K562 (cell line): ENCODE results near the gene XYLB. TPM values are rescaled to one million over a fixed set of nuclear protein-coding genes. Genes with fewer than 3 reads are reported as not detected.
"Not testable (repeated sequence)": the region's sequence is repeated elsewhere in the genome, so short reads cannot be mapped to it uniquely, and the experiment has no call there.

Source experiments
- ATAC-seq: fragments of 200-7000 bp; cut with Tn5 transposase; 3 replicates; pipeline ENCODE4 v1.9.1; 2020; ENCODE audit warnings: moderate library complexity
- BruUV-seq: library from RNA; stranded (reverse); fragments of 400-500 nt; replicated peaks from 2 replicates; lab custom pipeline; 2021; lab: Mats Ljungman, UMichigan
- CTCF ChIA-PET: fragments of 300-600 bp; formaldehyde crosslinking; extraction: SDS; loops from one replicate; lab custom pipeline; 2021; ENCODE audit warnings: low intra/inter-chr PET ratio; lab: Yijun Ruan, JAX
- POLR2A ChIA-PET: fragments of 300-600, 350-650 bp; sonication (Branson Sonifier 250); formaldehyde crosslinking; extraction: SDS; loops from one replicate; lab custom pipeline; 2021; ENCODE audit warnings: antibody characterized with exemption, inconsistent platforms; lab: Yijun Ruan, JAX
- DNase-seq, 4 experiments: peaks; one replicate each; pipeline versions ENCODE4 v3.0.0 to v3.0.0-alpha.2; 2011 to 2018; ENCODE audit warnings: low spot score in 3 of 4, mixed read lengths in 3 of 4; ENCODE audit errors: extremely low read depth in 1 of 4
- FAIRE-seq: peaks from 2 replicates; lab custom pipeline; 2011; peaks lifted over from hg19 to GRCh38; lab: Jason Lieb, UNC
- H2AFZ ChIP-seq: 2 replicates; pipeline ENCODE4 v1.6.0; 2011; ENCODE audit warnings: low read depth, low read length, control low read depth, inconsistent platforms
- H3K27ac ChIP-seq: fragments of 200-600 bp; 3 replicates; pipeline ENCODE4 v1.8.0; 2011; ENCODE audit warnings: low read depth, mild to moderate bottlenecking, control low read depth, inconsistent platforms, low read length, moderate library complexity, mixed read lengths; ENCODE audit errors: extremely low read depth
- H3K27me3 ChIP-seq, 2 experiments: fragments of 300-600 bp in 1 of 2; 2 replicates in 1 of 2; 3 replicates in 1 of 2; pipeline versions ENCODE4 v1.6.0 to v1.8.0; 2011; ENCODE audit warnings: inconsistent platforms in 2 of 2, low read length in 2 of 2, mild to moderate bottlenecking in 1 of 2, mixed read lengths in 1 of 2, moderate library complexity in 1 of 2; ENCODE audit not compliant: control insufficient read depth in 2 of 2, insufficient read depth in 2 of 2
- H3K36me3 ChIP-seq: fragments of 300-600 bp; 3 replicates; pipeline ENCODE4 v1.8.0; 2011; ENCODE audit warnings: mild to moderate bottlenecking, low read length, inconsistent platforms; ENCODE audit not compliant: control insufficient read depth, insufficient read depth
- H3K4me1 ChIP-seq, 2 experiments: fragments of 200-600 bp in 1 of 2; replicated peaks in 1 of 2; 2 replicates in 1 of 2; 3 replicates in 1 of 2; pipeline versions ENCODE4 v1.5.1 to v1.8.0; 2011; ENCODE audit warnings: inconsistent platforms in 2 of 2, low read length in 2 of 2, mild to moderate bottlenecking in 1 of 2, mixed read lengths in 1 of 2, moderate library complexity in 1 of 2; ENCODE audit not compliant: control insufficient read depth in 2 of 2, insufficient read depth in 2 of 2
- H3K4me2 ChIP-seq: 2 replicates; pipeline ENCODE4 v1.6.1; 2011; ENCODE audit warnings: low read length, control low read depth, inconsistent platforms, mixed read lengths; ENCODE audit not compliant: insufficient read depth
- H3K4me3 ChIP-seq: fragments of 200-600 bp; sonication (generic), shearing (Covaris generic); 2 replicates; pipeline ENCODE4 v1.5.1; 2016; ENCODE audit warnings: control low read depth, inconsistent platforms
- H3K79me2 ChIP-seq: fragments of 200-600 bp; 3 replicates; pipeline ENCODE4 v1.8.0; 2011; ENCODE audit warnings: low read length, inconsistent platforms; ENCODE audit not compliant: control insufficient read depth, insufficient read depth
- H3K9ac ChIP-seq, 2 experiments: 2 replicates each; pipeline versions ENCODE4 v1.6.0 to v1.6.1; 2011; ENCODE audit warnings: low read depth in 2 of 2, low read length in 2 of 2, control low read depth in 1 of 2, inconsistent platforms in 1 of 2, mild to moderate bottlenecking in 1 of 2, mixed read lengths in 1 of 2; ENCODE audit not compliant: insufficient read depth in 1 of 2
- H3K9me1 ChIP-seq: one replicate; pipeline ENCODE4 v1.6.0; 2011; ENCODE audit warnings: inconsistent platforms, mild to moderate bottlenecking, low read length, moderate library complexity; ENCODE audit not compliant: control insufficient read depth, insufficient read depth
- H3K9me3 ChIP-seq: replicated peaks from 2 replicates; pipeline ENCODE4 v1.5.1; 2011; ENCODE audit warnings: low read depth, low read length, inconsistent platforms; ENCODE audit not compliant: control insufficient read depth, insufficient read depth
- H4K20me1 ChIP-seq: replicated peaks from 2 replicates; pipeline ENCODE4 v1.6.1; 2011; ENCODE audit warnings: low read length, inconsistent platforms, mixed read lengths; ENCODE audit not compliant: control insufficient read depth, insufficient read depth
- ARID1B ChIP-seq: fragments of 450-650 bp; IDR thresholded peaks from 2 replicates; pipeline ENCODE4 v1.6.1; 2016; ENCODE audit warnings: antibody characterized with exemption, mild to moderate bottlenecking, inconsistent platforms
- BCOR ChIP-seq: fragments of 450-650 bp; IDR thresholded peaks from 2 replicates; pipeline ENCODE4 v1.6.1; 2016
- CCNT2 ChIP-seq: IDR thresholded peaks from 2 replicates; pipeline ENCODE4 v1.6.1; 2011; ENCODE audit warnings: borderline replicate concordance, low read depth, mild to moderate bottlenecking, moderate library complexity, mixed read lengths, low read length; ENCODE audit not compliant: insufficient read length; ENCODE audit errors: extremely low read depth
- COPS2 ChIP-seq: fragments of 450-650 bp; conservative IDR thresholded peaks from 2 replicates; pipeline ENCODE4 v1.6.1; 2016; ENCODE audit warnings: mild to moderate bottlenecking, moderate library complexity
- KDM1A ChIP-seq, 2 experiments: fragments of 450-650 bp; IDR thresholded peaks; 2 replicates each; pipeline ENCODE4 v1.6.1; 2016; ENCODE audit warnings: mild to moderate bottlenecking in 2 of 2
- MAFF ChIP-seq: IDR thresholded peaks from 2 replicates; pipeline ENCODE4 v1.6.1; 2012; ENCODE audit warnings: low read length, improper control_type of control experiment
- NCOR1 ChIP-seq: fragments of 450-650 bp; IDR thresholded peaks from 2 replicates; pipeline ENCODE4 v1.6.1; 2016; ENCODE audit warnings: mild to moderate bottlenecking, moderate library complexity
- NR2C1 ChIP-seq, 2 experiments: fragments of 450-650 bp; IDR thresholded peaks; 2 replicates each; pipeline ENCODE4 v1.6.1; 2017; ENCODE audit warnings: mild to moderate bottlenecking in 2 of 2, antibody characterized with exemption in 1 of 2, inconsistent platforms in 1 of 2, missing compliant biosample characterization in 1 of 2, missing genetic modification characterization in 1 of 2
- POLR3A ChIP-seq: IDR thresholded peaks from 2 replicates; pipeline ENCODE4 v1.6.1; 2011; ENCODE audit warnings: borderline replicate concordance, mild to moderate bottlenecking, moderate library complexity; ENCODE audit not compliant: insufficient read length, insufficient read depth; ENCODE audit errors: extremely low read depth
- RFX5 ChIP-seq: IDR thresholded peaks from 2 replicates; pipeline ENCODE4 v1.6.1; 2011; ENCODE audit warnings: low read depth, mild to moderate bottlenecking, improper control_type of control experiment, low read length
- TGIF2 ChIP-seq: sonication (generic); formaldehyde crosslinking; IDR thresholded peaks from 2 replicates; pipeline ENCODE4 v1.8.1; 2022; ENCODE audit warnings: mild to moderate bottlenecking, missing genetic modification reagents, moderate library complexity
- ZNF146 ChIP-seq: IDR thresholded peaks from one replicate; pipeline ENCODE4 v1.6.1; 2018; ENCODE audit warnings: missing compliant biosample characterization; ENCODE audit not compliant: unreplicated experiment
- WGBS: fragments of 100-300 bp; shearing (Covaris generic); methylation state at CpG from one replicate; pipeline ENCODE4 v1.1.6; 2016; ENCODE audit warnings: low coverage, mixed read lengths; ENCODE audit not compliant: insufficient coverage; ENCODE audit errors: missing lambda C conversion rate; 5-methylcytosine and 5-hydroxymethylcytosine counted together
- in situ Hi-C: fragments of 300-500 bp; cut with MboI; formaldehyde crosslinking; loops from 4 replicates; pipeline ENCODE4 v1.15.0; 2018; ENCODE audit warnings: inconsistent platforms, mixed read lengths
- intact Hi-C: fragments of 100-400 bp; cut with micrococcal nuclease; formaldehyde crosslinking; loops from 2 replicates; pipeline ENCODE4 v1.14.2; 2022
- polyA plus RNA-seq, 8 experiments: library from polyadenylated mRNA; depleted of rRNA in 4 of 8; stranded (reverse) in 5 of 8; unstranded in 3 of 8; fragments of >200 nt; fragmentation: Nextera tagmentation in 2 of 8; fragmentation: Illumina TruSeq in 1 of 8; extraction: Ambion mirVana in 2 of 8; extraction: Trizol in 1 of 8; gene quantifications; 2 replicates each; pipeline versions ENCODE4 v1.2.1 to v1.2.3, GENCODE V29; 2011 to 2014; ENCODE audit warnings: inconsistent platforms in 1 of 8, missing spikeins in 1 of 8
- total RNA-seq, 7 experiments: library from RNA; depleted of rRNA in 6 of 7; stranded (reverse); fragments of >200 nt in 6 of 7; fragmentation: Illumina TruSeq in 2 of 7; extraction: Trizol in 2 of 7; gene quantifications; 2 replicates each; pipeline versions ENCODE4 v1.2.1 to v1.2.3, GENCODE V29; 2011 to 2021; ENCODE audit warnings: low replicate concordance in 1 of 7
- TF ChIP-seq, protein P1 (sequence below): sonication (generic); formaldehyde crosslinking; IDR thresholded peaks from 2 replicates; pipeline ENCODE4 v1.8.0; 2023; ENCODE audit warnings: mild to moderate bottlenecking, missing genetic modification reagents

Gene XYLB
- total and polyA plus RNA-seq, 9 of the 15 experiments (the other 6 are each of a cell fraction or from before 2014, with no cell fraction given): 4.0 to 20.2 (median 13.2) TPM

DNA sequence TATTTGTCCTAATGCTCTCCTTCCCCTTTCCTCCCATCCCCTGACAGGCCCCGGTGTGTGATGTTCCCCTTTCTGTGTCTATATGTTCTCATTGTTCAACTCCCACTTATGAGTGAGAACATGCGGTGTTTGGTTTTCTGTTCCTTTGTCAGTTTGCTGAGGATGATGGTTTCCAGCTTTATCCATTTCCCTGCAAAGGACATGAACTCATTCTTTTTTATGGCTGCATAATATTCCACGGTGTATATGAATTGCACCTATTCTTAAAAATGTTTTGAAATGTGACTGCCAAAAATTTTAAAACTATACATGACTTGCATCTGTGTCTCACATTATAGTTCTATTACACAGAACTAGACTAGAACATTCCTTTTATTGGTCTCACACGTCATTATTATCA is 25.9 kb upstream of the XYLB start:
- in situ Hi-C loops, CTCF ChIA-PET, H3K27ac ChIP-seq, H3K9me3 ChIP-seq, BruUV-seq, H4K20me1 ChIP-seq, H2AFZ ChIP-seq, intact Hi-C loops: not testable (repeated sequence)
- peaks cover 10 to 52% of the 10 kb centered on the region in 2 experiments; a peak in 4 of 5 replicates for H3K27me3 ChIP-seq
- under 1% methylated on average over 4 of the region's 4 CpGs for WGBS
- TF ChIP-seq BCOR (peak; percentile 41; the same call in 1 of the 2 replicates), KDM1A (IDR thresholded peaks at IDR 0.05) (0 out of 4 replicates have a peak, but pooled peaks of 1 of the 2 experiments have one; percentile 9), ZNF146 (peak; percentile 83)
- TF ChIP-seq, all 486 proteins: peak for 3; not testable (repeated sequence) for 483
- H3K4me1 ChIP-seq, ATAC-seq, FAIRE-seq, POLR2A ChIA-PET, H3K36me3 ChIP-seq, H3K4me3 ChIP-seq, H3K79me2 ChIP-seq, H3K9me1 ChIP-seq, DNase-seq, H3K4me2 ChIP-seq, H3K9ac ChIP-seq: not testable (repeated sequence)

DNA sequence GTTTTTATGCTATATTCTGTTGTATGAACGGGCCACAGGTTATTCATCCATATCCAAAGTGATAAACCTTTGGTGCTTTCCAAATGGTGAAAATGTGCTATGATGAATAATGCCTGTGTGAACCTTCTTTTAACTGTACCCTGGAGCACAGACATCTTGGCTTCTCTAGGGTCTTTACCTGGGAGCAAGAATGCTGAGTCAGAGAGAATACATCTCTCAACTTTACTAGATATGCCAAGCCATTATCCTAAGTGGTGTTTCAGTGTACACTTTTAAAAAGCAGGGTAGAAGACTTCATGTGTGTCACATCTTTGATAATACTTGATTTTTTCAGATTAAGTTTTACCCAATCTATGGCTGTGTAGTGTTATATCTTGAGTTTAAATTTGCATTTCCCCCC is 23.5 kb upstream of the XYLB start:
- BruUV-seq: no TSS peak
- no peak overlapping the region for H2AFZ ChIP-seq
- H3K4me2 ChIP-seq: no peak overlapping the region
- CTCF ChIA-PET: no interaction called here
- POLR2A ChIA-PET: no interaction called here
- DNase-seq: no peak
- ATAC-seq: no peak
- H3K79me2 ChIP-seq: no peaks in the 10 kb centered on the region
- in situ Hi-C loops: no loop called here
- intact Hi-C loops: no loop called here
- H3K27ac ChIP-seq: no peak overlapping the region
- no peaks in the 10 kb centered on the region for H3K36me3 ChIP-seq
- no peak overlapping the region for H3K9ac ChIP-seq
- WGBS: 0% methylated on average over 1 of the region's 1 CpG
- peaks cover 4 to 33% of the 10 kb centered on the region in 2 experiments; a peak in 4 of 5 replicates for H3K27me3 ChIP-seq
- H4K20me1 ChIP-seq: no peaks in the 10 kb centered on the region
- H3K9me1 ChIP-seq: no peaks in the 10 kb centered on the region
- FAIRE-seq: no peak
- H3K4me1 ChIP-seq: peaks cover 0 to 8% of the 10 kb centered on the region in 2 experiments; a peak in 3 of 5 replicates
- H3K4me3 ChIP-seq: no peak overlapping the region
- H3K9me3 ChIP-seq: peaks cover 7% of the 10 kb centered on the region; the same call in 1 of the 2 replicates
- TF ChIP-seq COPS2: no peak
- no peak for TF ChIP-seq RFX5
- TF ChIP-seq, protein P1, sequence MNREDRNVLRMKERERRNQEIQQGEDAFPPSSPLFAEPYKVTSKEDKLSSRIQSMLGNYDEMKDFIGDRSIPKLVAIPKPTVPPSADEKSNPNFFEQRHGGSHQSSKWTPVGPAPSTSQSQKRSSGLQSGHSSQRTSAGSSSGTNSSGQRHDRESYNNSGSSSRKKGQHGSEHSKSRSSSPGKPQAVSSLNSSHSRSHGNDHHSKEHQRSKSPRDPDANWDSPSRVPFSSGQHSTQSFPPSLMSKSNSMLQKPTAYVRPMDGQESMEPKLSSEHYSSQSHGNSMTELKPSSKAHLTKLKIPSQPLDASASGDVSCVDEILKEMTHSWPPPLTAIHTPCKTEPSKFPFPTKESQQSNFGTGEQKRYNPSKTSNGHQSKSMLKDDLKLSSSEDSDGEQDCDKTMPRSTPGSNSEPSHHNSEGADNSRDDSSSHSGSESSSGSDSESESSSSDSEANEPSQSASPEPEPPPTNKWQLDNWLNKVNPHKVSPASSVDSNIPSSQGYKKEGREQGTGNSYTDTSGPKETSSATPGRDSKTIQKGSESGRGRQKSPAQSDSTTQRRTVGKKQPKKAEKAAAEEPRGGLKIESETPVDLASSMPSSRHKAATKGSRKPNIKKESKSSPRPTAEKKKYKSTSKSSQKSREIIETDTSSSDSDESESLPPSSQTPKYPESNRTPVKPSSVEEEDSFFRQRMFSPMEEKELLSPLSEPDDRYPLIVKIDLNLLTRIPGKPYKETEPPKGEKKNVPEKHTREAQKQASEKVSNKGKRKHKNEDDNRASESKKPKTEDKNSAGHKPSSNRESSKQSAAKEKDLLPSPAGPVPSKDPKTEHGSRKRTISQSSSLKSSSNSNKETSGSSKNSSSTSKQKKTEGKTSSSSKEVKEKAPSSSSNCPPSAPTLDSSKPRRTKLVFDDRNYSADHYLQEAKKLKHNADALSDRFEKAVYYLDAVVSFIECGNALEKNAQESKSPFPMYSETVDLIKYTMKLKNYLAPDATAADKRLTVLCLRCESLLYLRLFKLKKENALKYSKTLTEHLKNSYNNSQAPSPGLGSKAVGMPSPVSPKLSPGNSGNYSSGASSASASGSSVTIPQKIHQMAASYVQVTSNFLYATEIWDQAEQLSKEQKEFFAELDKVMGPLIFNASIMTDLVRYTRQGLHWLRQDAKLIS (CRISPR knock-in tag): no peak
- no peak for TF ChIP-seq NCOR1
- TF ChIP-seq CCNT2: no peak
- peak; percentile 13; the same call in 1 of the 2 replicates for TF ChIP-seq MAFF
- no peak for TF ChIP-seq ARID1B
- TF ChIP-seq NR2C1 (IDR thresholded peaks at IDR 0.05): no peak
- no peak for TF ChIP-seq NR2C1 (tag; IDR thresholded peaks at IDR 0.05)
- TF ChIP-seq TGIF2 (CRISPR knock-in tag): no peak
- TF ChIP-seq POLR3A: no peak
